Progenitor cell of endocrine pancreas (in vitro differentiated cells): ENCODE measurements around the gene NFX1. TPM values are rescaled to one million over a fixed set of nuclear protein-coding genes. Genes with fewer than 3 reads are reported as not detected.
"Not testable (repeated sequence)": the region's sequence is repeated elsewhere in the genome, so short reads cannot be mapped to it uniquely, and the experiment has no call there.

ENCODE experiments used
- DNase-seq: peaks from one replicate; pipeline ENCODE4 v3.0.0; 2021; ENCODE audit warnings: low spot score; ENCODE audit not compliant: unreplicated experiment
- H3K27ac Mint-ChIP-seq: 2 replicates; pipeline ENCODE4 v1.8.0; 2021; ENCODE audit warnings: mild to moderate bottlenecking, moderate library complexity, mixed read lengths
- H3K27me3 Mint-ChIP-seq: 2 replicates; pipeline ENCODE4 v1.8.0; 2021; ENCODE audit warnings: mixed read lengths
- H3K36me3 Mint-ChIP-seq: 2 replicates; pipeline ENCODE4 v1.8.0; 2022; ENCODE audit warnings: mixed read lengths; ENCODE audit not compliant: insufficient read depth
- H3K4me1 Mint-ChIP-seq: 2 replicates; pipeline ENCODE4 v1.8.0; 2021; ENCODE audit warnings: low read depth, mixed read lengths
- H3K4me3 Mint-ChIP-seq: 2 replicates; pipeline ENCODE4 v1.8.0; 2021; ENCODE audit warnings: low read depth, mild to moderate bottlenecking, moderate library complexity, mixed read lengths
- H3K9me3 Mint-ChIP-seq: 2 replicates; pipeline ENCODE4 v1.8.0; 2021; ENCODE audit warnings: low read depth, mixed read lengths
- CTCF ChIP-seq: fragments of 200-600 bp; sonication (generic); IDR thresholded peaks from one replicate; pipeline ENCODE4 v1.5.0; 2021; ENCODE audit warnings: antibody characterized with exemption, mild to moderate bottlenecking; ENCODE audit not compliant: unreplicated experiment
- total RNA-seq: library from RNA; stranded (reverse); gene quantifications from 2 replicates; pipeline ENCODE4 v1.2.1, GENCODE V29; 2021

Gene NFX1
- total RNA-seq, 1 donor from 2014 or later, result 29.4 TPM

GRCh38 chr9:33351547-33351946 lies 61.2 kb downstream of the NFX1 start:
- DNase-seq, result no peak
- Mint-ChIP-seq H3K27me3 (no peaks in the 10 kb centered on the region), H3K9me3 (no peaks in the 10 kb centered on the region), H3K4me3 (no peak overlapping the region), H3K27ac (no peak overlapping the region), H3K36me3 (peaks cover 38% of the 10 kb centered on the region), H3K4me1 (no peaks in the 10 kb centered on the region)
- TF ChIP-seq CTCF, result no peak

DNA sequence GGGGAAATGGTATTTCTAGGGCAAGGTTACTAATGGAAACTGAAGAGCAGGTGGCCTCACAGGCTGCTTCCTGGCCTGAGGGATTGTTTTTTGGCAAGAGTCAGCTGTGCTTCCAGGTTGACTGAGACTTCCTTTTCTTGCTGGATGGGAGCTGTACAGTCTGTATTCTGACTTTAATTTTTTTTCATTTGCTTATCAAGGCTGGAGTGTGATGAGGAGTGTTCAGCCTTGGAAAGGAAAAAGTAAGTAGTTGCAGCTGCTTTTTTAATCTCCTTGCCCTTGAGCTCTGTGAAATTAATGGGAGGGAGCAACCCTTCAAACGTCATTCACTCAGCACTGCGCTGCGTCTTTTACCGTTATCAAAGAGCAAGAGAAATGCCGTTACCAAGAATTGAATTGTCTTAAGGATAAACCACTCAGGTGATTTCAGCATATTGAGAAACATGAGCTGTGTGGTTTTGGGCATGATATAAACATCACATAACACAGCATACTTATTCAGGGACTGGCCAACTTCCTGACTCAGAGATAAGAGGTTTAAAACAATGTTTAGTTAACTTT lies 64.4 kb downstream of the NFX1 start:
- H3K27me3 Mint-ChIP-seq, result no peaks in the 10 kb centered on the region
- no peak overlapping the region for H3K27ac Mint-ChIP-seq
- TF ChIP-seq CTCF, result no peak
- no peaks in the 10 kb centered on the region for H3K9me3 Mint-ChIP-seq
- peaks cover 14% of the 10 kb centered on the region for H3K36me3 Mint-ChIP-seq
- H3K4me1 Mint-ChIP-seq, result no peaks in the 10 kb centered on the region
- H3K4me3 Mint-ChIP-seq, result no peak overlapping the region
- no peak for DNase-seq

- DNase-seq, result no peak
- H3K4me1 Mint-ChIP-seq, result no peaks in the 10 kb centered on the region
- H3K9me3 Mint-ChIP-seq, result no peaks in the 10 kb centered on the region
- no peaks in the 10 kb centered on the region for H3K27me3 Mint-ChIP-seq
- TF ChIP-seq CTCF, result no peak
- H3K27ac Mint-ChIP-seq, result no peak overlapping the region
- peaks cover 14% of the 10 kb centered on the region for H3K36me3 Mint-ChIP-seq
- H3K4me3 Mint-ChIP-seq, result no peak overlapping the region
Measured at GRCh38 chr9:33355933-33356332, 65.6 kb downstream of the NFX1 start.

DNA sequence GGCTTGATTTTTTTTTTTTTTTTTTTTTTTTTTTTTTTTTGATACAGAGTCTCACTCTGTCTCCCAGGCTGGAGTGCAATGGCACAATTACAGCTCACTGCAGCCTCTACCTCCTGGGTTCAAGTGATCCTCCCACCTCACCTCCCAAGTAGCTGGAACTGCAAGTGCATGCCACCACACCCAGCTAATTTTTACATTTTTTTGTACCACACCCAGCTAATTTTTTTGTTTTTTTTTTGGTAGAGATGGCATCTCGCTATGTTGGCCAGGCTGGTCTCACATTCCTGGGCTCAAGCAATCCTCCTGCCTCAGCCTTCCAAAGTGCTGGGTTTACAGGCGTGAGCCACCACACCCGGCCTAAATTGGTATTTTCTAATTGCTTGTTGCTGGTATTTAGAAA lies 68.3 kb downstream of the NFX1 start:
- not testable (repeated sequence) for H3K9me3 Mint-ChIP-seq, H3K27ac Mint-ChIP-seq, H3K4me1 Mint-ChIP-seq, H3K4me3 Mint-ChIP-seq, H3K27me3 Mint-ChIP-seq, DNase-seq
- peaks cover 14% of the 10 kb centered on the region for H3K36me3 Mint-ChIP-seq

- H3K36me3 Mint-ChIP-seq, result peaks cover 7% of the 10 kb centered on the region
- H3K9me3 Mint-ChIP-seq, result no peaks in the 10 kb centered on the region
- H3K4me3 Mint-ChIP-seq, result no peak overlapping the region
- no peaks in the 10 kb centered on the region for H3K4me1 Mint-ChIP-seq
- no peak for DNase-seq
- no peak overlapping the region for H3K27ac Mint-ChIP-seq
- no peaks in the 10 kb centered on the region for H3K27me3 Mint-ChIP-seq
- no peak for TF ChIP-seq CTCF
Measured at GRCh38 chr9:33364127-33364526, 73.8 kb downstream of the NFX1 start.

- not testable (repeated sequence) for H3K27ac Mint-ChIP-seq, H3K9me3 Mint-ChIP-seq, DNase-seq, H3K27me3 Mint-ChIP-seq, H3K4me1 Mint-ChIP-seq, H3K4me3 Mint-ChIP-seq, H3K36me3 Mint-ChIP-seq
Measured at GRCh38 chr9:33364814-33365213, 74.5 kb downstream of the NFX1 start.
